B cell (primary cell): ENCODE measurements around the gene TBC1D22A.

ENCODE experiments used
- CTCF ChIP-seq: fragments of 200-600 bp; IDR thresholded peaks from one replicate; pipeline ENCODE4 v1.8.0; 2022; ENCODE audit warnings: antibody characterized with exemption, mild to moderate bottlenecking
- EZH2 ChIP-seq: IDR thresholded peaks from 2 replicates; pipeline ENCODE4 v1.6.1; 2012; ENCODE audit warnings: borderline replicate concordance, low read depth, mild to moderate bottlenecking, moderate library complexity, low read length; ENCODE audit not compliant: insufficient read depth, poor library complexity, severe bottlenecking

GRCh38 chr22:46858181-46858771 lies 95.8 kb downstream of the TBC1D22A start:
- TF ChIP-seq CTCF (no peak), EZH2 (no peak)
